Mucosa of descending colon (tissue), 3 donors: ENCODE measurements around the gene PRKX. TPM values are rescaled to one million over a fixed set of nuclear protein-coding genes. Genes with fewer than 3 reads are reported as not detected.

Experiments
- ATAC-seq: fragments of 200-7000 bp; cut with Tn5 transposase; one replicate; pipeline ENCODE4 v1.9.1; 2020; ENCODE audit warnings: mild to moderate bottlenecking, moderate library complexity
- DNase-seq, 3 donors: peaks; one replicate each; pipeline ENCODE4 v3.0.0-alpha.2; 2020
- H3K36me3 ChIP-seq: fragments of 200-600 bp; one replicate; pipeline ENCODE4 v1.8.0; 2021; ENCODE audit warnings: low read depth, mild to moderate bottlenecking
- H3K4me1 ChIP-seq: fragments of 200-600 bp; one replicate; pipeline ENCODE4 v1.8.0; 2021; ENCODE audit warnings: low read depth, mild to moderate bottlenecking
- H3K4me3 ChIP-seq: fragments of 200-600 bp; one replicate; pipeline ENCODE4 v1.8.0; 2021; ENCODE audit warnings: mild to moderate bottlenecking
- H3K9me3 ChIP-seq: fragments of 200-600 bp; one replicate; pipeline ENCODE4 v1.8.0; 2021; ENCODE audit warnings: mild to moderate bottlenecking
- intact Hi-C, 2 donors: fragments of 100-400 bp; cut with DNase I in 1 of 2; cut with micrococcal nuclease in 1 of 2; formaldehyde crosslinking; loops; one replicate each; pipeline versions ENCODE4 v1.11.0 to v1.11.1; 2022; cut with DNase I, micrococcal nuclease
- total RNA-seq, 3 donors: library from RNA; stranded (reverse); fragmentation: NEBNext Ultra II Directional in 2 of 3; extraction: Animal tissue kit (Norgen Biotek cat#: 25700) in 2 of 3; gene quantifications; one replicate each; pipeline versions ENCODE4 v1.2.1 to v1.2.4, GENCODE V29; 2021 to 2023
- TF ChIP-seq, protein P1 (sequence below): fragments of 200-600 bp; IDR thresholded peaks from one replicate; pipeline ENCODE4 v1.8.0; 2022; ENCODE audit warnings: antibody characterized with exemption, mild to moderate bottlenecking
- donor health status: DM: no; HTN: no; CAD: no; lungs with moderate emphysema.
- donor health status: DM: no; HTN: no; CAD: no.
- donor health status: DM: no; HTN: yes; CAD: no.

The PRKX gene
- total RNA-seq, 3 donors from 2014 or later: 10.5 to 22.4 (median 21.5) TPM

- no peak for DNase-seq
- intact Hi-C loops: no loop called here
- Histone ChIP-seq H3K9me3 (no peaks in the 10 kb centered on the region), H3K4me1 (peaks cover 3% of the 10 kb centered on the region), H3K36me3 (no peaks in the 10 kb centered on the region), H3K4me3 (no peak overlapping the region)
- TF ChIP-seq, protein P1, sequence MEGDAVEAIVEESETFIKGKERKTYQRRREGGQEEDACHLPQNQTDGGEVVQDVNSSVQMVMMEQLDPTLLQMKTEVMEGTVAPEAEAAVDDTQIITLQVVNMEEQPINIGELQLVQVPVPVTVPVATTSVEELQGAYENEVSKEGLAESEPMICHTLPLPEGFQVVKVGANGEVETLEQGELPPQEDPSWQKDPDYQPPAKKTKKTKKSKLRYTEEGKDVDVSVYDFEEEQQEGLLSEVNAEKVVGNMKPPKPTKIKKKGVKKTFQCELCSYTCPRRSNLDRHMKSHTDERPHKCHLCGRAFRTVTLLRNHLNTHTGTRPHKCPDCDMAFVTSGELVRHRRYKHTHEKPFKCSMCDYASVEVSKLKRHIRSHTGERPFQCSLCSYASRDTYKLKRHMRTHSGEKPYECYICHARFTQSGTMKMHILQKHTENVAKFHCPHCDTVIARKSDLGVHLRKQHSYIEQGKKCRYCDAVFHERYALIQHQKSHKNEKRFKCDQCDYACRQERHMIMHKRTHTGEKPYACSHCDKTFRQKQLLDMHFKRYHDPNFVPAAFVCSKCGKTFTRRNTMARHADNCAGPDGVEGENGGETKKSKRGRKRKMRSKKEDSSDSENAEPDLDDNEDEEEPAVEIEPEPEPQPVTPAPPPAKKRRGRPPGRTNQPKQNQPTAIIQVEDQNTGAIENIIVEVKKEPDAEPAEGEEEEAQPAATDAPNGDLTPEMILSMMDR: no peak
- ATAC-seq: no peak
Observed at GRCh38 chrX:3680459-3680858, 33.0 kb downstream of the PRKX start.

GRCh38 chrX:3679669-3680068 is 33.8 kb downstream of the PRKX start:
- H3K4me1 ChIP-seq: peaks cover 3% of the 10 kb centered on the region
- intact Hi-C loops: no loop called here
- H3K9me3 ChIP-seq: no peaks in the 10 kb centered on the region
- H3K36me3 ChIP-seq: no peaks in the 10 kb centered on the region
- H3K4me3 ChIP-seq: no peak overlapping the region
- ATAC-seq (peak; percentile 94), DNase-seq (peak in 1 of 3 donors; percentile 70)
- TF ChIP-seq, protein P1: no peak

GRCh38 chrX:3678328-3678727 is 35.1 kb downstream of the PRKX start:
- TF ChIP-seq, protein P1: no peak
- Histone ChIP-seq H3K4me3 (no peak overlapping the region), H3K9me3 (no peaks in the 10 kb centered on the region), H3K4me1 (peaks cover 3% of the 10 kb centered on the region), H3K36me3 (no peaks in the 10 kb centered on the region)
- DNase-seq (no peak), ATAC-seq (no peak)
- intact Hi-C loops: no loop called here

DNA sequence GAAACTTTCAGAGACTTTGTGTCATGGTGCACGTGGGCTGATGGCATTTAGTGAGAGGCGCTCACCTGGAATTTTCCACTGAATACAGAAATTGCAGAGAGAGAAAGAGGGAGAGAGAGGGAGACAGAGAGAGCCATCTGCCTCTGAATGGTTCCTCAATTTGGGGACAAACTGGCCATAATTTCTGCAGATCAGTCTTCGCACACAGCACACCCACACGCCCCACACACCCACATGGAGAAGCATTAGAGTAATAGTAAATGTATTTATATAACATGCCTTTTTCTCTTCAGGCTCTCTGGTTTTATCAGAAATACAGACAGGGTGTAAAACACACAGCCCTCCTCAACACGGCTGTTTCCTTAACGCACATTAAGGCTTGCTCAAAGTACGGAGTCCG is 38.6 kb downstream of the PRKX start:
- no peak overlapping the region for H3K4me3 ChIP-seq
- TF ChIP-seq, protein P1: no peak
- peaks cover 3% of the 10 kb centered on the region for H3K4me1 ChIP-seq
- no peak for ATAC-seq
- intact Hi-C loops: no loop called here
- no peaks in the 10 kb centered on the region for H3K36me3 ChIP-seq
- no peaks in the 10 kb centered on the region for H3K9me3 ChIP-seq
- DNase-seq: no peak

DNA sequence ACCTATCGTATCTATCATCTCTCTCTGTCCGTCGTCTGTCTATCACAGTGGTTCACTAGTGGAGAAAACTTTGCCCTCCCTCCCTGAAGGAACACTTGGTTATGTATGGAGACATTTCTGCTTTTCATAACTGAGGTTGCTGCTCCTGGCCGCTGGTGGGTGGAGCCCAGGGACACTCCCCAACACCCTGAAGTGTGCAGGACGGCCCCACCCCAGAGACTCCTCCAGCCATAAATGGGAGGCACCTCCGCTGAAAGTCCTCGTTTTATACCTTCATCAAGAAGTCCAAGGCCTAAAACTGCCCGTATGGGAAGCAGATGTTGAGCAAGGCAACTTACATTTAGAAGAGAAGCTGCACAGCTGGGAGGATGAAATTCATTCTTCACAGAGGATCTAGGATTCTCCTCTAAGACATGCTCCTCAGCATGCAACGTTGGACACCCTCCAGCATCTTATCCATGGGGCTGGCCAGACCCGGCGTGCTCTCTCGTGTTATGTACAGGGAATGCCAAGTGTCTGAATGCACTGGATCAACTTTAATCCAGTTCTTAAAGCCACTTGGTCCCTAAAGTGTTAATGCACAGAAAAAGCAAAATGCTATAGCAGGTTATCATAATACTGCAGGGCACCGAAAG is 43.5 kb downstream of the PRKX start:
- H3K36me3 ChIP-seq: no peaks in the 10 kb centered on the region
- peak; percentile 56 to 60 (median 59) for DNase-seq
- intact Hi-C loops: no loop called here
- H3K9me3 ChIP-seq: no peaks in the 10 kb centered on the region
- no peak overlapping the region for H3K4me3 ChIP-seq
- H3K4me1 ChIP-seq: no peaks in the 10 kb centered on the region
- ATAC-seq: peak; percentile 91
- TF ChIP-seq, protein P1: no peak

- TF ChIP-seq, protein P1: no peak
- no peak overlapping the region for H3K4me3 ChIP-seq
- no peaks in the 10 kb centered on the region for H3K4me1 ChIP-seq
- ATAC-seq: no peak
- intact Hi-C loops: no loop called here
- no peaks in the 10 kb centered on the region for H3K36me3 ChIP-seq
- DNase-seq: no peak
- H3K9me3 ChIP-seq: no peaks in the 10 kb centered on the region
Observed at GRCh38 chrX:3666975-3667374, 46.5 kb downstream of the PRKX start.
